Ovary (tissue), 9 donors: Measurements from ENCODE around the gene TMEM255A. TPM values are rescaled to one million over a fixed set of nuclear protein-coding genes. Genes with fewer than 3 reads are reported as not detected.

Source experiments
- DNase-seq, 5 donors: peaks; one replicate each; pipeline ENCODE4 v3.0.0-alpha.2; 2019 to 2020
- H3K27ac ChIP-seq, 2 donors: fragments of 200-600 bp; one replicate each; pipeline versions ENCODE4 v1.5.1 to v1.8.0; 2019 to 2022
- H3K27me3 ChIP-seq: fragments of 200-600 bp; one replicate; pipeline ENCODE4 v1.8.0; 2022
- H3K36me3 ChIP-seq: fragments of 200-600 bp; sonication (generic); one replicate; pipeline ENCODE4 v1.5.1; 2019
- H3K4me1 ChIP-seq: one replicate; pipeline ENCODE4 v1.8.1; 2013; ENCODE audit warnings: mild to moderate bottlenecking, moderate library complexity; ENCODE audit not compliant: insufficient read depth
- H3K4me3 ChIP-seq: fragments of 200-600 bp; sonication (generic); one replicate; pipeline ENCODE4 v1.5.1; 2017
- H3K9me3 ChIP-seq, 2 donors: fragments of 200-600 bp in 1 of 2; sonication (generic) in 1 of 2; one replicate each; pipeline versions ENCODE4 v1.5.1 to v1.8.1; 2013 to 2019; ENCODE audit warnings: mild to moderate bottlenecking in 1 of 2, moderate library complexity in 1 of 2
- CTCF ChIP-seq, 3 donors: fragments of 450-650 bp in 2 of 3; fragments of 200-600 bp in 1 of 3; IDR thresholded peaks; one replicate each; pipeline versions ENCODE4 v1.5.1 to v1.8.0; 2016 to 2022; ENCODE audit warnings: antibody characterized with exemption in 3 of 3, mild to moderate bottlenecking in 1 of 3
- EP300 ChIP-seq: sonication (generic); formaldehyde crosslinking; IDR thresholded peaks from one replicate; pipeline ENCODE4 v1.6.1; 2017; ENCODE audit warnings: antibody characterized with exemption
- POLR2A ChIP-seq: fragments of 450-650 bp; IDR thresholded peaks from one replicate; pipeline ENCODE4 v1.6.1; 2017; ENCODE audit warnings: antibody characterized with exemption, mild to moderate bottlenecking, moderate library complexity
- WGBS, 3 donors: extraction: QIAGEN DNeasy Blood & Tissue Kit in 1 of 3; methylation state at CpG; one replicate each; pipeline versions ENCODE4 v1.1.5 to v1.1.7; 2013 to 2017; 5-methylcytosine and 5-hydroxymethylcytosine counted together
- intact Hi-C, 4 donors: fragments of 100-400 bp; cut with DNase I; formaldehyde crosslinking; loops; one replicate each; pipeline versions ENCODE4 v1.11.0 to v1.15.1; 2022 to 2023
- polyA plus RNA-seq, 2 donors: library from polyadenylated mRNA; stranded (reverse); fragments of 200-250 nt in 1 of 2; fragments of 350-450 nt in 1 of 2; fragmentation: Illumina TruSeq in 1 of 2; extraction: RNeasy Lipid Tissue Mini Kit (QIAGEN cat#74804) in 1 of 2; gene quantifications; one replicate each; pipeline ENCODE4 v1.2.3, GENCODE V29; 2013 to 2014
- total RNA-seq, 7 donors: library from RNA; depleted of rRNA in 2 of 7; stranded (reverse); fragments of >200 nt in 2 of 7; fragmentation: NEBNext Ultra II Directional in 3 of 7; extraction: Animal tissue kit (Norgen Biotek cat#: 25700) in 3 of 7; gene quantifications; one replicate each; pipeline versions ENCODE4 v1.1.0 to v1.2.4, GENCODE V29; 2016 to 2023
- donor health status: DM: no; HTN: no; CAD: no; lungs with moderate emphysema.
- donor health status: DM: no; HTN: no; CAD: no.
- donor health status: Bipolar disorder and iron deficiency.
- donor health status: DM: yes; HTN: yes; CAD: no.
- donor health status: DM: no; HTN: no; CAD: no.
- donor health status: DM: yes; HTN: yes; CAD: no.

TMEM255A gene
- total and polyA plus RNA-seq, 9 donors: 6.7 to 25.2 (median 16.3) TPM

DNA sequence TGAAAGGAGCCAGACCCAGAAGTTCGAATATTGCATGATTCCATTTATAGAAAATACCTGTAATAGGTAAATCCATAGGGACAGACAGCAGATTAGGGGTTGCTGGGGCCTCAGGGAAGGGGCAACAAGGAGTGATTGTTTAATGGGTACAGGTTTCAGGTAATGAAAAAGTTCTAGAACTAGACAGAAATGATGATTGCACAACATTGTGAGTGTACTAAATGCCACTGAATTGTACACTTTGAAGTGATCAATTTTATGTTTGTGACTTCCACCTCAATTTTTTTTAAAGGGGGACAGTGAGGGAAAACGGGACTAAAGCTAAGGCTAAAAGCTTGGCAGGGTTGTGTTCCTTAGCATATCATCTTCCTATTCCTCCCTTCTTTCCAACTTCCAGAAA is 37.1 kb downstream of the TMEM255A start:
- TF ChIP-seq EP300 (no peak), POLR2A (no peak), CTCF (IDR thresholded peaks at IDR 0.05) (no peak)
- Histone ChIP-seq H3K4me1 (no peaks in the 10 kb centered on the region), H3K9me3 (no peaks in the 10 kb centered on the region), H3K27me3 (no peaks in the 10 kb centered on the region), H3K36me3 (no peaks in the 10 kb centered on the region), H3K4me3 (no peak overlapping the region), H3K27ac (no peak overlapping the region)
- no peak for DNase-seq
- WGBS, 3 donors: 39 to 46% (median 43%) methylated on average over 2 of the region's 2 CpGs
- intact Hi-C loops: no loop called here

GRCh38 chrX:120271218-120271617 is 40.0 kb downstream of the TMEM255A start:
- Histone ChIP-seq H3K36me3 (no peaks in the 10 kb centered on the region), H3K4me3 (no peak overlapping the region), H3K27me3 (no peaks in the 10 kb centered on the region), H3K4me1 (no peaks in the 10 kb centered on the region), H3K27ac (no peak overlapping the region), H3K9me3 (no peaks in the 10 kb centered on the region)
- no peak for TF ChIP-seq EP300
- TF ChIP-seq POLR2A: no peak
- no peak for TF ChIP-seq CTCF (IDR thresholded peaks at IDR 0.05)
- no peak for DNase-seq
- WGBS, 3 donors: 61 to 62% (median 61%) methylated on average over 2 of the region's 2 CpGs
- intact Hi-C loops: no loop called here

GRCh38 chrX:120270567-120270966 is 40.7 kb downstream of the TMEM255A start:
- TF ChIP-seq EP300 (no peak), POLR2A (no peak), CTCF (IDR thresholded peaks at IDR 0.05) (no peak)
- Histone ChIP-seq H3K27me3 (no peaks in the 10 kb centered on the region), H3K27ac (no peak overlapping the region), H3K9me3 (no peaks in the 10 kb centered on the region), H3K4me1 (no peaks in the 10 kb centered on the region), H3K4me3 (no peak overlapping the region), H3K36me3 (no peaks in the 10 kb centered on the region)
- intact Hi-C loops: no loop called here
- DNase-seq: no peak
- WGBS, 3 donors: 71 to 75% (median 74%) methylated on average over 4 of the region's 4 CpGs

DNA sequence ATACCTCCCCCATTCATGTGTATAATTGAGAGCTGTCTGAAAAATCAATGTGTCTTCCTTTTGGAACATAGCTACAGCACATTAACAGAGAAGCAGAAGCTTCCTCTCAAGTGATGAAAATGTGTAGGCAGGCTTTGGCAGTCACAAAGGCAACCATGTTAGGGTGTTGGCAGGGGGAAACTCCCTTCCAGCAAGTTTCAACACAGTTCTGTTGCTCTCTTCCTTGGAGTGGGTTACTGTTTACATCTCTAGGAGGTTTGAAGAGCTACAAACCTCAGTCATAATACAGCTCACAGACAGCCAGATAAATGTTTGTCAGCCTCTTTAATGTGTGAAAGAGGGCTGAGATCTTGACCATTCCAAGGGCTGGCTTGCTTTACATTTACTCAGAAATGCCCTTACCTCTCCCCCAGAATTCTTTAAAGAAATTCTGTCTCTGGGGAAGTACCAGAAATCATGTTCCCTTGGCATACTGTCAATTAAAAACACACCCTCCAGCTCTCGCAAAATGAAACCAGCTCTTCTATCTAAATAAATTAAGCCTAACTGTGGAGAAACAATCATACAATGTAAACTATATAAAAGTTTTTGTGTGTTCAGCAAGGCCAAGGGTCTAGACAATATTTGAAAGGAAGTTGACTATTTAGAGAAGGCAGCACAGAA is 41.8 kb downstream of the TMEM255A start:
- H3K9me3 ChIP-seq: no peaks in the 10 kb centered on the region
- H3K27me3 ChIP-seq: no peaks in the 10 kb centered on the region
- intact Hi-C loops: no loop called here
- H3K27ac ChIP-seq: no peak overlapping the region
- no peak for TF ChIP-seq CTCF (IDR thresholded peaks at IDR 0.05)
- no peak for TF ChIP-seq EP300
- TF ChIP-seq POLR2A: no peak
- no peaks in the 10 kb centered on the region for H3K4me1 ChIP-seq
- DNase-seq: no peak
- no peak overlapping the region for H3K4me3 ChIP-seq
- H3K36me3 ChIP-seq: no peaks in the 10 kb centered on the region
- 10 to 28% (median 26%) methylated on average over 1 of the region's 1 CpG for WGBS, 3 donors
